Suprapubic skin (tissue), 4 donors: Measurements from ENCODE around the gene IGFBP4.

Experiments used
- POLR2A ChIP-seq, 2 donors: fragments of 450-650 bp; IDR thresholded peaks; one replicate each; pipeline ENCODE4 v1.6.1; 2017; ENCODE audit warnings: antibody characterized with exemption in 2 of 2, mild to moderate bottlenecking in 2 of 2, moderate library complexity in 2 of 2
- POLR2AphosphoS5 ChIP-seq, 3 donors: sonication (generic); formaldehyde crosslinking; IDR thresholded peaks; one replicate each; pipeline ENCODE4 v1.6.1; 2017; ENCODE audit warnings: antibody characterized with exemption in 3 of 3
- TF ChIP-seq, protein P1 (sequence below), 2 donors: fragments of 200-600 bp in 1 of 2; fragments of 450-650 bp in 1 of 2; sonication (generic) in 1 of 2; IDR thresholded peaks; one replicate each; pipeline ENCODE4 v1.5.1; 2016 to 2019; ENCODE audit warnings: antibody characterized with exemption in 2 of 2, mild to moderate bottlenecking in 1 of 2, moderate library complexity in 1 of 2

DNA sequence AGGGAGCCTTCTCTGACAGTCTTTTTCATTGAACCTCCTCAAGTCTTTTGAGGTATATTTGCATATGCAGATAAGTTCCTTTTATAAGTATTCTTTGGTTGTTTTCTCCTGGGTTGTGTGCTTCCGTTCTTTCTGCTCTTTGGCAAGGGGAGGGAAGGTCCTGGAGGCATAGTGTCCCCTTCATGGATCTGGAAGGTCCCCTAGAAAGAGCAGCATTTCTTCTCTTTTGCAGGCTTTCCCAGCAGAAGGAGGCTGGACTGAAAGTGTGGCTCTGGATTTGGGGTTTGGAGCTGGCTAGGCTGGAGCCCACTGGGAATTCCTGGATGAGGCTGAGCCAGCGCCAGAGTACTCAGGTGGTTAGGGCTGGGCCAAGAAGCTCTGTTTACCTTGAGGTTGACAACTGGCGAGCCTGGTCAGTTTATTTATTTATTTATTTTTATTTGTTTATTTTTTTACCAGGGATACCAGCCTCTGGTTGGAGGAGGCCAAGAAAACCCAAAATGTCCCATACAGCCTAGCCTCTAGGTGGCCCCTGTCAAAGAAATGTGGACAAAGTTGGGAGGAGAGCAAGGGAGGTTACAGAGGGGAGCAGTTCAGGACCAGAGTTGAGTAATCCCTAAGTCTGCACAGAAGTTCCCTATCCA, 20.1 kb upstream of the IGFBP4 start:
- TF ChIP-seq, protein P1, sequence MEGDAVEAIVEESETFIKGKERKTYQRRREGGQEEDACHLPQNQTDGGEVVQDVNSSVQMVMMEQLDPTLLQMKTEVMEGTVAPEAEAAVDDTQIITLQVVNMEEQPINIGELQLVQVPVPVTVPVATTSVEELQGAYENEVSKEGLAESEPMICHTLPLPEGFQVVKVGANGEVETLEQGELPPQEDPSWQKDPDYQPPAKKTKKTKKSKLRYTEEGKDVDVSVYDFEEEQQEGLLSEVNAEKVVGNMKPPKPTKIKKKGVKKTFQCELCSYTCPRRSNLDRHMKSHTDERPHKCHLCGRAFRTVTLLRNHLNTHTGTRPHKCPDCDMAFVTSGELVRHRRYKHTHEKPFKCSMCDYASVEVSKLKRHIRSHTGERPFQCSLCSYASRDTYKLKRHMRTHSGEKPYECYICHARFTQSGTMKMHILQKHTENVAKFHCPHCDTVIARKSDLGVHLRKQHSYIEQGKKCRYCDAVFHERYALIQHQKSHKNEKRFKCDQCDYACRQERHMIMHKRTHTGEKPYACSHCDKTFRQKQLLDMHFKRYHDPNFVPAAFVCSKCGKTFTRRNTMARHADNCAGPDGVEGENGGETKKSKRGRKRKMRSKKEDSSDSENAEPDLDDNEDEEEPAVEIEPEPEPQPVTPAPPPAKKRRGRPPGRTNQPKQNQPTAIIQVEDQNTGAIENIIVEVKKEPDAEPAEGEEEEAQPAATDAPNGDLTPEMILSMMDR (IDR thresholded peaks at IDR 0.05): no peak
- no peak for TF ChIP-seq POLR2AphosphoS5 (IDR thresholded peaks at IDR 0.05)
- no peak for TF ChIP-seq POLR2A (IDR thresholded peaks at IDR 0.05)
